NCI-H2196 treated with DMSO at 0.1 percent for 48 hours (cell line): ENCODE data around the gene CAMSAP1.

ENCODE experiments used
- DNase-seq: peaks from one replicate; lab custom pipeline; 2025; ENCODE audit not compliant: unreplicated experiment; lab: John Stamatoyannopoulos, UW

Gene CAMSAP1

DNA sequence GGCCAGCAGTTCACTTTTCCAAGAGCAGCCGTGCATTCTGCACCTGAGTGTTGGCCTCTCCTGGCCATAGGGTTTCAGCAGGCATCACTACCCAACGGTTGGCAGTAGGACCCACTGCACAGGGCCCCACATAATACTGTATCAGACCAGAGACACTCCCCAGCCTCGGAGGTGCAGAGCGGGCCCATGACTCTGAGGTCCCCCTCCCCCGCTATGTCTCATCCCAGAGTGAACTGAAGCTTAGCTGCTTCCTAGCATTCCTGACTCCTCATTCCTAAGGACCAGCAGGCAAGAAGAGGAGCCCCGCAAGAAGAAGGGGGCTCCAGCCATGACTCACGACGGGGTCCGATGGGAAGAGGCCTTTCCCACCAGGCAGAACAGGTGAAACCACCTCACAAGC, 67.2 kb downstream of the CAMSAP1 start:
- no peak for DNase-seq

DNA sequence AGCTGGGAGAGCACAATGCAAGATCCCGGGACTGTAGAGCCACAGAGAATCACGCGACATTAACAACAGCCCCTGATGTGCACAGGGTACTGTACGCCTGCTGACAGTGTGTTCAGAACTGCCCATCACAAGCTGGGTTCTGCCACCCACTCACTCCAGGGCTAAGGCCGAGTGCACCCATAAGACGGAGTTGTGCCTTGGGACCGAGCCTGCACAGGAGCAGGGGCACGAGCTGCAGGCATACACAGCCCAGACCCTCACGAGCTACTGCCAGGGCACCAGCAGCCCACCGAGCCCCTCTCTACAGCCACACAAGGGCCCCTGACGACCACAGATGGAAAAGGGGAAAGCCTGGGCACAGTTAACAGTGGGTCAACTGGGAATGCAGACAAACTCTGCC, 67.8 kb downstream of the CAMSAP1 start:
- no peak for DNase-seq

DNA sequence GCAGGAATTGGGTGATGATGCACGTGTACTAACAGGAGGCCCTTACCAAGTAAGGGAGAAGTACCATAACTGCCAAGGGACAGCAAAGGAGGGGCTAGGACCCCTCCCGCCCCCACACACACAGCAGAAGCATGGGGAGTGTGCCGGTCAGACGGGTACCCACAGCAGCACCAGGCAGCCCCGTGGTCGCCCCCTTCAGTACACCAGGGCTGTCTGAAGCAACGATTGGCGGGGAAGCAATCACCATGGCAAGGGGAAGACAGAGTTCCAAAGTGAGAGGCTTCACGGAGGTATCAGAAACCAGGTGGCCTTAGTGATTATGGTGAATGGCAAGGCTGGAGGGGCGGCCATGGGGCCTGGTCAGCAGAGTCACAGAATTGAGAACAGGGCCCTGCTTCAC, 72.2 kb downstream of the CAMSAP1 start:
- no peak for DNase-seq

DNA sequence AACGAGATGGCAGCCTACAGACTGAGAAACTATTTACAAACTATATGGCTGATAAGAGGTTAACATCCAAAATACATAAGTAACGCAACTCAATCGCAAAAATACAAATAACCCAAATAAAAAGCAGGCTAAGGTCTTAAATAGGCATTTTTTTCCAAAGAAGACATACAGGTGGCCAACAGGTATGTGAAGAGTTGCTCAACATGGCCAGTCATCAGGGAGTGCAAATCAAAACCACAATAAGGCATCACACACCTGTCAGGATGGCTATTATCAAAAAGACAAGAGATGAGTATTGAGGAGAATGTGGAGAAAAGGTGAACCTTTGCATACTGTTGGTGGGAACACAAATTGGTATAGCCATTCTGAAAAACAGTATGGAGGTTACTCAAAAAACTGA, 73.5 kb downstream of the CAMSAP1 start:
- no peak for DNase-seq

DNA sequence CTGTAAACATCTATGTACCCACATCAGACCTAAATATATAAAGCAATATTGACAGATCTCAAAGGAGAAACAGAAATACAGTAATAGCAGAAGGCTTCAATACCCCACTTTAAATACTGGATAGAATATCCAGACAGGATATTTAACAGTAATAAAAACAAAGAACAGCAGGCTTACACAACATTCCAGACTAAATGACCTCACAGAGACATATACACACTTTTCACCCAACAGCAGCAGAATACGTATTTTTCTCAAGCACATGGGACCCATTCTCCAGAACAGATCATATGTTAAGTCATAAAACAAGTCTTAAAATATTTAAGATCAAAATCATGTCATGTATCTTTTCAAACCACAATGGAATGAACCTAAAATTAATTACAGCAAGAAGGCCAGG, 76.8 kb downstream of the CAMSAP1 start:
- no peak for DNase-seq

DNA sequence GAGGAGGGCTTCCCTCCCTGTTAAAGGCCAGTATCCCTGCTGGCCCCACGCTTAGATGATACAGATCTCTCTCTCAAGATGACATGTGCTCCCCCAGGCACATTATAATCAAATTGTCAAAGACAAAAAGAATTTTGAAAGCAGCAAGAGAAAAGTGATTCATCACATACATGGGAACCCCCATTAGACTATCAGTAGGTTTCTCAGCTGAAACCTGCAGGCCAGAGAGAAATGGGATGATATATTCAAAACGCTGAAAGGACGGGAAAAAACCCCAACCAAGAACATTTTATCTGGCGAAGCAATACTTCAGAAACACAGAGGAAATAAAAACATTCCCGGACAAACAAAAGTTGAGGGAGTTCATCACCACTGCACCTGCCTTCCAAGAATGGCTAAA, 78.7 kb downstream of the CAMSAP1 start:
- DNase-seq = no peak

DNA sequence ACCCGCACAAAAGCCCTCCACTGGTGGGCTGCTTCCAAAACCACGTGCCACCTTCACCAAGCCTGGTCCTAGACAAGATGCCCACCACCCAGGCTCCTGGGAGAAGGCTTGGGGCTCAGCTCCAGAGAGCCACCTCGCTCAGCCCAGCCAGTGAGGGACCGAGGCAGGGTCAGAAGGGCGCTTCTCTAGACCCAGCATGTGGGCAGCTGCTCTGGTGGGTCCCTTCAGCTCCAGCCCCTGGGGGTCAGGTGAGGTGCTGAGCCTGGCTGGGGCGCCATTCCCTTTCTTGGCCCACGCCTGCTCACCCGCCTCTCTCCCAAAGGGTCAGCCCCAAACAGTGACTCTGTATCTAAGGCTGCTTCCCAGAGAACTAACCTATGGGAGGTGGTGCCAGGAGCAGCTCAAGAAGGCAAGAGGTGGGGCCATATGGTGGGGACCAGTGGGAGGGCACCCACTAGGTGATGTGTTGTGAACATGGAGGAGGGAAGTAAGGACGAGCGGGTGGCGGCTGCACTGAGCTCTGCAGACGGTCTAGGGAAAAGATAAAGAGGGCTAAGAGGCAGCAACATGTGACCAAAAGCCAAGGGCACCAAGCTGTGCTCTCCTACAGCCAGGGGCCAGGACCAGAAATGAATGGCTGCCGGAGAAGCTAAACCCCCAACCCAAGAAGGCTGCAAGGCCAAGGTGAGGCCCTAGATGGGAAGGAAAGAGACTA, 79.3 kb downstream of the CAMSAP1 start:
- DNase-seq = no peak

DNA sequence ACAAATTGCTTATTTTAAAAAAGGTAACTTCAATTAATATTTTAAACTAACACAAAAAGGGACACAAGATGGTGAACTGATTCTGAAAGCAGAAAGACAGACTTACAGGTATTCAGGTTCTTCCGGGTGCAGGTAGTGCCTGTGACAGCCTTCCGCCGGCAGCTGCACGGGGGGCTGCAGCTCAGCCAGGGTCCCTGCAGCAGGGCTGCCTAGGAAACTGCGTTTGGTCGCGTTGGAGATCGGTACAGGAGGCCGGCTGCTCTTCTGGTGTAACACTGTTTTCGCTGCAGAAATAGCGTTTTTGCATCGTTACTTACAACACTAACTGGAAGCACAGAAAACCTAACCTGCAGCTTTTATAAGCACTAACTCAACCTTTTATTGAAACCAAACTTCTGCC, 80.0 kb downstream of the CAMSAP1 start:
- no peak for DNase-seq

DNA sequence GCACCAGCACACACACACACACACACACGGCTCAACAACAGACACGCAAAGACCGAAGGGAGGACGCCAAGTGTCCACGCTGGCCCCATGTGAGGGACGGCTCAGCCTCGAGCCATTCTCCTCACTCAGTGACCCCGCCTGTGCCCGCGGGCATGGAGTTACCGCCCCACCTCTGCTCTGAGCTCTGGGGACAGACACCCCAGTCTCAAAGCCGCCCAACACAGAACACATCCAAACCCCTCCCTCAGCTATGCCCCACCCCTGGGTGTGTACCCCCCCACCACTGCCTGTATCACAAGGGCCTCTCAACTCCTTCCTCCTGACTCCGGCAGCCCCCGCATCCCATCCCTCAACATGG, 81.2 kb downstream of the CAMSAP1 start:
- DNase-seq = no peak

DNA sequence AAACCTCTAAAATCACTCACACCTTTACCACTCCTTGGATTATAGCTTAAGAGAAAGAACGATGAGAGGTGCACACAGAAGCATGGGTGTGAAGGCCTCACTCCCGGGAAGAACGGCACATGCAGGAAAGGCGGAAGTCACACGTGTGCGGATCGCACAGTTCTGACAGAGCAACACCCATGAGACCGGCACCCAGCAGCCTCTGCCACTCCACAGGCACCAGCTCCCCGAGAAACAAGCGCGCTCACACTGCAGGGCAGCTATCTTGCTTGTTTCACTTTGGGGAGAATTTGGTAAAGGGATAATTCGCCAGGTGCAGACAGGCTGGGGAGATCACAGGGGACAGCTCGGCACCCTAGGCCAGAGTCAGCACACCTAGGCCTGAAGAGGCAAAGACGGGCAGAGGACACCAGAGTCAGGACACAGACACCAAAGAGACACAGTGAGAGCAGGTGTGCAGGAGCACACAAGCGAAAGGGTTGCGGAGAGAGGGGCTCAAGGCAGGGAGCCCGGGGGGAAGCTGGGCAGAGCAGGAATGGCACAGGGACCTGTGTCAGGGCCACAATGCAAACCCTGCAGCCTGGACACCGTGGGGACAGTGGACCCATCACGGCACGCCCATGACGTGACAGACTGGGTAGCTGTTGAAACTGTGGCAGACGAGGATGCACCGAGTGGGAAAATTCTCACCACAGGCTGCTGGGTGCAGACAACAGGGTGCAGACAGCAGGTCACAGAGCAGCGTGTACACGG, 81.7 kb downstream of the CAMSAP1 start:
- DNase-seq = no peak

DNA sequence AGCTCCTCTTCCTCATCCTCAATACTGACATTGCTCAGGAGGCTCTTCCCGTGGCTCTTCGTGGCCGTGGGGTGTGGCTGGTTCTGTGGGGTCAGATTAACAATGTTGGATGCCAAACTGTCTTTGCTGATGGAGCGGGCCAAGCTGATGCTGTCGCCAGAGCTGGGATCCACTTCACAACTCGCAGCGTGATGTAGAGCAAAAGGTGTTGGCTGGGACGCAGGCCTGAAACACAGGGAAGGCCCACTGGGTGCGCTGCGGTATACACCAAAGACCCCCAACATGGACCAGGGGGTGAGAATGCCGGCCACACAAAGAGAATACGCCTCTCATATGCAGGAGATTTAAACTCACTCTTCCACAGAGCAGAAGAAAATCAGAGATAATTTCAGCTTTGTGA, 84.3 kb downstream of the CAMSAP1 start:
- DNase-seq = no peak

DNA sequence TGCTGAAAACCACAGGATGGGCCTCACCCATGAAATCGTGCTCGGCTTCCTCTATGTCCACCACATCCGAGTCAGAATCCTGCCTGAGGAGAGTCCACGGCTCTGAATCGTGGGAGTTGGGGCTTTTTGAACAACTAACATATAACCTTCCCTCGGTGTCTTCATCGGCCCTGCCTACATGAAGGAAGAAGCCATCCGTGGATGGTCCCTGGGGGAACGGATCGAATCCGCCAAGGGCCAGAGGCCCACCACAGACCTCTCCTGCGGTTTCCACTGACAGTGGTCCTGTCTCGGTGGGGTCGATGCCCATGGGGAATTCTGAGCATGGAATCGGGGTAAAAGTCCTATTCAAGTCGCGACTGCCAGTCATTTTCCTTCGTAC, 85.0 kb downstream of the CAMSAP1 start:
- no peak for DNase-seq

DNA sequence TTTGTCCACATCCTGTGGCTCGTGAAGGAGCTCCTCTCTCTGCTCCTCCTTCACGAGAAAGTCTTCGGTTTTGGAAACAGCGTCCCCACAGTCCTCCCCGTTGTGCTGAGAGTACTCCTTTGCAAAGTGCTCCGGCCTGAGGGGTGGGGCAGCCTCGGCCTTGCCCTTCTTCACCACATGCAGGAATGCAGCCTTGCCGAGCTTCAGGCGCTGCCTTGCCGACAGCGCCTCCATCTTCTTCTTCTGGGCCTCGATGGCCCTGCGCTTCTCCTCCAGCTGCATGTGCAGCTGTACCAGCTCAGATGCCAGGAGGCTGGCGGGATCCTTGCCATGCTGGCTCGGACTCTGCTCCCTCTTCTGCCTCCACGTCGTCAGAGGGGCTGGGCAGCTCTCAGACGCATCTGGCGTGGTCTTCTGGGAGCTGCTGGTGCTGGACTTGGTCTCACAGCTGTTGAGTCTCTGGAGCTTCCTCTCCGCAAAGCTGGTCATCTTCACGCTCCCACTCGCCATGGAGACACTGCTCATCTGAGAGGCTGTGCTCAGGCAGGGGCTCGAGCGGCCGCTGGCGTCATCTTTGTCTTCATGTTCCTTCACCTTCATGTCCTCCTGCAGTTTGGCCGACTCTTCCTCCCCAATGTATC, 85.5 kb downstream of the CAMSAP1 start:
- DNase-seq = no peak

DNA sequence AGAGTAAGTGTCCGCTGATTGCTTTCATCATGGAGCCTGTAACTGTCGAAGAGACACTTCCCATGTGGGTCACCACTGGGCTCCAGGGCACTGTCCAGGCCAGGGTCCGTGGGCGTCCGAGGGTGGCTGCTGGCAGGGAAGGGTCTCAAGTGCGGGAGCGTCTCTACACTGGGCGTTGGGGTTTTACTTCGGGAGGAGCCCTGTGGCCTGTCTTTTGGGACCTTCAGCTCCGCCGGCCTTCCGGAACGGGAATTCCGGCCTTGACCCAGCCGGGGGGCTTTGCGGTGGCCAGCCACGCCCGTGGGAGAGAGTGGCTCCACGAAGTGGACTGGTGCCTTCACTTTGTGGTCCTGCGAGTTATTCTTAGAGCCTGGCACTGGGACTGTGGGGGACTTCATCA, 86.2 kb downstream of the CAMSAP1 start:
- no peak for DNase-seq

DNA sequence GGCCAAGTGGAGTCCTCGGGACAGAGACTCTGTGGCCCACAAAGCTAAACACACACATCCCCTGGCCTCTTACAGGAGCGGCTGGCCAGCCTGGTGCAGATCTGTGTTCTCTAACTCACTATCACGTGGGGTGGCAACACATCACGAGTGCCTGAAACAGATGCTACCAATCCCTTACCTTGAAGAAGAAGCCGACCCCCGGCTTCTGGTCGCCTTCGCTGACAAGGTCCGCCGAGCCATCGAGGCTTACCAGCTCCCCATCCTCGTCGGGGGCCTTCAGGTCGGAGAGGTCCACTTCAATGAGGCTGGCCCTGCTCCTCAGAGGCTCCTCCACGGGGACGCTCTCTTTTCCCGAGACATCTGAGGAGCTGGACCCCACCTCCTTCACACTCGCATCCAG, 86.7 kb downstream of the CAMSAP1 start:
- DNase-seq = no peak

DNA sequence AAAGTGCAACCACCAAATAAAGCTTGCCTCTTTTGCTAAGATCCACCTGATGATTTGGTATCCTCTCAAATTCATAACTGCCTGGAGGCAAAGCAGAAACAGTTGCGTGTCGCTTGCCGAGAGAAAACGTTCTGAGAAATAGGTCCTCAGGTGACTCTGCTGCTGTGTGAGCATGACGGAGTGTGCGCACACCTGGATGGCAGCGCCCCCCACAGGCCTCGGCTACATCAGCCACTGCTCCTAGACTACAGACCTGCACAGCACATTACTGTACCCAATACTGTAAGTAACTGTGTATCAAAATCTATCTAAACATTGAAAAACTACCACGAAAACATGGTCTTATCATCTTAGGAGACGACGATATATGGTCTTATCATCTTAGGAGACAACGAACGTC, 87.4 kb downstream of the CAMSAP1 start:
- DNase-seq = no peak

DNA sequence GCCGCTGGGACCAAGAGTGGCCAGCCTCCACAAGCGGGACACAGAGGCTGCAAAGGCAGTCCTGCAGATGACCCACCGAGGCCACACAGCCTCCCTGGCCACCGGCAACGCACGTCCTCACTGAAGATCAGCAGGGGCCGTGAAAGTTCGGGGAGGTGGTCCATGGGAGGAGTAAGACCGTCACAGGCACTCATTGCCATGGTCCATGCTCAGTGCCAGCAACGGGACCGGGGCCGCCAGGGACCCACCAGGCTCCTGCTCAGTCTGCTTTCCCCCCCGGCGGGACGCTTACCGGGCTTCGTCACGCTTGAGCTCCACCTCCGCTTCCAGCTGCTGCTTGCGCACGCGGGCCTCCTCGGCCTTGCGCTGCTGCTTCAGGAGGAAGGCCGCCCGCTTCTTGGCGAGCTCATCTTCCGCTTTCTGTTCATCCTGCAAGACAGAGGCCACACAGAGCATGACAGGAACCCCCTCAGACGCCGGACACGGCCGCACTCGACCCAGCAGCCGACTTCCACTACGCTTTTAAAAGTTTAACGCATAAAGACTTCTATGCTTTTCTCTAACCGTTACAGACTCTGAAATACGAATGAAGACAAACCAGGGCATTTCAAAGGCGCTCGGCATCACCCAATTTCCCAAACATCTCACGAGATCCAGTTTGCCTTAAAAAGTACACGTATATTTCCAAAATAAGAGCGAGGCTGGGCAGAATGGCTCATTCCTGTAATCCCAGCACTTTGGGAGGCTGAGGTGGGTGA, 88.4 kb downstream of the CAMSAP1 start:
- DNase-seq = no peak

DNA sequence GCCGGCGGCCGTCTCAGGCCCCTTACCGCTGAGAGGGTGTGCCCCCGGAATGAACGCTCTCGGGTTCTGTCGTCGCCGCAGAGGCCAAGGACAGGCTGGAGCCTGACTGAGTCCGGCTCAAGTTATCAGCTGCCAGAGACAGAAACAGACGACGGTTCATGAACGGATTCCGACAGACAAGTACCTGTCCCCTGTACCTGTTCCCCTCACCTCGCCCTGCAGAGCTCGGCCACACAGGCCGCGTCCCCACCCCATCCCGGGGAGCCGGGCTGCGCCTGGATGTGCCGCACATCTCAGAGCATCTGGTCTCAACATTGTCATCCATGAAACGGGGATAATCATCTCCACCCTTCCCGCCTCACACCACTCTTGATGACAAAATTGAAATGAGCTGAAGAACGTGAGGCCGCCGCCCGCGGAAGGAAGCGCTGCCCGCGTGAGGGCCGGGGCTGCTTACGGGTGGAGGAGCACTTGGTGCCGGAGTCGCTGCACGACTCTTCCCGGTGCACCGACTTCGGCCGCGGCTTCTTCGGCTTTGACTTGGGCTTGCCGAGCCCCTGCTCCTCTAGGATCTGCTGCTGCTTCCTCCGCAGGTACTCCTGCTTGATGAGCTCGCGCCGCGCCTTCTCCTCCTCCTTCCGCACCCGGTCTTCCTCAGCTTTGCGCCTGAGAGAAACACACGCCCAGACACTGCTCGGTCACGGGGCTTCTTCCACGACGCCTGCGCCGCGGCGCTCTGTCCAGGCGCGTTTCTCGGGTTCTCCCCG, 89.2 kb downstream of the CAMSAP1 start:
- no peak for DNase-seq

DNA sequence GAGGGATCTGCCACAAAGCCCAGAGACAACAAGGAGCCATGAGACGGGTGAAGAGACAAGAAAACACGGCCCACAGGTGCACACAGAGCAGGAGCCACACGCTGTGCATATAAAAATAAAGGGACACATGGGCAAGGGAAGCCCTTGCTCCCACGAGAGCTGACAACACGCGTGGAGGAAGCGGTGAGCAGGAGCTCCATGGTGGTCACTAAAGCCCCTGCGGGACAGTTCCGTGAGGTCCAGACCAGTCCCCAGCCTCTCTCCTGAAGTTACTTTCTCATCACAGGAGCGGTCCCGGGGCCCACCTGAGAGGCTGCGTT, 90.7 kb downstream of the CAMSAP1 start:
- DNase-seq = no peak

DNA sequence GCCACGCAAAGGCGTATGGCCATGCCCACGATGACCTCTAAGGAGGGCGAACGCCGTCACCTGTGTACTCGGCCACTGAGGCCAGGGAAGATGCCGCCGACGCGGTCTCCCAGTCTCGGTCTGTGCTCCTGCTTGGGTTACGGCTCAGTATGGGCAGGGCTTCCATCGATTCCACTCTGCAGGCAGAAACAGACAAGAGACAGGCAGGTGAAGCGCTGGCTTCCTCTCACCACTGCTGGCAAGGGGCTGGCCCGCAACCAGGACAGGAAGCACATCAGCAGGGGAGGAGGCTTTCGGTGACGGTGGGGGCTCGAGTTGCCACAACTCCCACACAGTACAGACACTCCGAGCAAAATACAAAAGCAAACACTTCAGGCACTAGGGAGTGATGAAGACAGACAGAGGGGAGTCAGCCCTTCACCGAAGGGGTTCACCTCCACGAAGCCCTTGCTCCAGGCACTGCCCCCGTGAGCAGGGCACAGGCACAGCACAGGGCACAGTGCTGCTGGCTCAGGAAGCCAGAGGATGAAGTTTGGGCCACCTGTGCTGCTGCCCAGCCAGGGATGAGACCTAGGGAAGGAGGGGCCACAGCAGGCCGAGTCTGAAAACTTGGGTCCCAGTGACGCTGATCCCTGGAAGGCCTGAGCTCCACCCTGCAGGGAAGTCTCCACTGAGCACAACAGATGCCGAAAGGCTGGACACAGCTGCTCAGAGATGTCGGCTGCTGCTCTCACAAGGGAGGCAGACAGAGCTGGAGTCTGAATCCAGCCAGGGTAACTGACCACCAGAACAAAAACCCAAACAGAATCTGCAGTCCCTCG, 91.3 kb downstream of the CAMSAP1 start:
- peak; percentile 41 for DNase-seq
